IPS-NIHi11 (cell line): ENCODE data around the gene IGFL3.

Experiments
- DNase-seq: peaks from one replicate; pipeline ENCODE4 v3.0.0; 2012; ENCODE audit warnings: mixed read lengths, low spot score

IGFL3 gene

DNA sequence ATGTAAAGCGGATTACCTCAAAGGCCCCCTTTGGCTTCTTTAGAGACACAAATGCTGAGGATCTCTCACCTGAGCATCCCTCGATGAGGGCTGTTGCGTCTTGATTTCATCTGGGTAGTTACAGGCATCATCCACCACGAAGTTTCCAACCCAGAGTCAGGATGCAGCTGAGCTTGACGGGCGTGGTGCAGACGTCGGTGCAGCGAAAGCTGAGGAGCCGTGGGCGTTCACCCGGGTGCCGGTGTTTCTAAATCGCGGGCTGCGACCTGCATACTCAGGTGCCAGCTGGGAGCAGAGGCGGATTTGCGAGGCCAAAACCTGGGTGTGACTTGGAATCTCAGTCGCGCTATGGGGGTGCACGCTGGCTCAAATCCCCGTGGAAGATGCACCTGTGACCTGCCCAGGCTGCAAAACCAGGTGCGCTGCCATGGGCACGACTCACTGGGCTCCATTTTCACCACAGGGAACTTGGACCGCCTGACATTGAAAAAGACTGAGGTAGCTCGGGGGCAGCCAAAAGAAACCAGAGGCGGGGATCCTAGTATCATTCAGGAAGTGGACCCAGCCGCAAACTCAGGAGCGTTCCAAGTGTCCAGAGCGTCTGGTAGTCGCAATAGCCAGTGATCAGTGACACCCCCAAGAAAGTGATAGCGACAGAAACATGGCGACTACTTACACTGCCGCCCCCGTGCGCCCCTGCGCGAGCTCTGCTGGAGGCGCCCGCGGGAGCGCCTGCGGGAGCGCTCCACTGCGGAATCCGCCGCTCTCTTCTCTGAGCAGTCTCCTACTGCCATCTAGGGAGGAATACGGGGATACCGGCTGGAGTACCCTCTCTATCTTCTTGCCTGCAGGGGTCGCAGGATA, 47.3 kb downstream of the IGFL3 start:
- DNase-seq: peak; percentile 91

GRCh38 chr19:46076031-46076880, 48.2 kb downstream of the IGFL3 start:
- no peak for DNase-seq

DNA sequence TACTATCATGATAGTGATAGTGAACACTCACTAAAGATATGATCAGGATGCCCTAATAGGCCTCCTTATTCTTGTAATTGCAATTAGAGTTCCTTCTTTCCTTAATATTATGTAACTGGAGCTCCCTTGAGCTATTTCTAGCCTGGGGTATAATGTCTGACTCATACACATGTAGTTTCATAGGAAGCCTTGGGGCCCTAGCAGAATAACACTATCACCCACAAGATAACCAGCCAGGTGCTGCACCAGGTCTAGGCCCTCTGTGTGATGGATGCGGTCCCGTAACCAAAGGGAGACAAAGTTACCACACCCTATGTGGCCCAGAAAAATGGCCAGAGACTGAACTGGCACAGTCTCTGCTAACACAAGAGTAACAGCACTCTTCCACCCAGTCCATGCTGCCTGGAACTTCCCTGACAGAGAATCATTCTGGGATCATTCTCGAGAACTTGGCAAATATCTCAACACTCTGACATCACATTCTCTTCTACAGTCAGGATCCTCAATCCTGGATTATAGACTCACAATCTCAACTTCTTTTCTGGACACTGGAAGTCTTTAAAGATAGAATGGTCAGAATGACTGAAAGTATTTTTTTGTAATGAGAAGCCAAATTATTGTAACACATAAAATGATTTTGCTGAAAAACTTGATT, 51.1 kb downstream of the IGFL3 start:
- no peak for DNase-seq
